HG03175 (cell line): ENCODE measurements around the gene TMPRSS2.
A peak's percentile ranks its signal among the peaks of the same experiment; 100 is the strongest.

ENCODE experiments used
- ATAC-seq: cut with Tn5 transposase; IDR thresholded peaks from one replicate; pipeline ENCODE4 v1.9.1; 2021; ENCODE audit warnings: mild to moderate bottlenecking, moderate library complexity; ENCODE audit not compliant: unreplicated experiment

Gene TMPRSS2

GRCh38 chr21:41482980-41483379 is 25.0 kb downstream of the TMPRSS2 start:
- no peak for ATAC-seq

GRCh38 chr21:41482301-41482700 is 25.7 kb downstream of the TMPRSS2 start:
- no peak for ATAC-seq

GRCh38 chr21:41481191-41481590 is 26.8 kb downstream of the TMPRSS2 start:
- ATAC-seq, result no peak

- no peak for ATAC-seq
These were observed 27.8 kb downstream of the TMPRSS2 start for GRCh38 chr21:41480086-41480690.

- ATAC-seq, result no peak
These were observed 28.3 kb downstream of the TMPRSS2 start for GRCh38 chr21:41479686-41480085.

- no peak for ATAC-seq
These were observed 29.4 kb downstream of the TMPRSS2 start for GRCh38 chr21:41478319-41479177.

GRCh38 chr21:41477641-41478318 is 30.2 kb downstream of the TMPRSS2 start:
- ATAC-seq, result no peak

DNA sequence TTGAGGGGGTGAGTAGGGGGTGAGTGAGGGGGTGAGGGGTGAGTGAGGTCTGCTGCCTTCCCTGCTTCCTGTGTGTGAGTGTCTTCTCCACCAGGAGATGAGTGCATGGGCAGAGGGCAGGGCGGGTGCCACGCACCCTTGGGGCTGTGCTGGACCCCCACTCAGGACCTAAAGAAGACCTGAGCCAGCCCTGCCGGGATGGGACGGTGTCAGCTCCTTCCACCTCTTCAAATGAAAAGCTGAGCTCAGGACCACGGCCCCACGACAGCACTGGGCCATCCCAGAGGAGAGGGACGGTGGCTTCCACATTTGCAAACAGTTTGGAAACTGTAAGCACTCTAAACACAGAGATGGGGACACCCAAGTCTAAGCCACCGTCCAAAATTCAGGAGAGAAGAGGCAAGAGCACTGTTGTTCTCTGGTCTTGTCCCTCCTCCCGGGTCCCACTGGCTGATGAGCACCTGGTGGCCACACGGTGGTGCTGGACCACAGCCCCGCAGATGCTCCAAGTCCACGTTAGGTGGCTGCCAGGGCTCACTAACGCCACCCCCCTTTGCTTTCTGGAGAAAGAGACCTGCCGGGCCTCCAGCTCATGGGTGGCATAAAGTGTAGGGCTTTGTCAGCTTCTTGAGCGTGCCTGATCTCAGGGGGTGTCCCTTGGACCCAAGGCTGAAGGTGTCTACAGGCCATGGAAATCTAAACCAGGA is 32.1 kb downstream of the TMPRSS2 start:
- no peak for ATAC-seq

GRCh38 chr21:41472753-41473548 is 35.0 kb downstream of the TMPRSS2 start:
- no peak for ATAC-seq

GRCh38 chr21:41470054-41470453 is 37.9 kb downstream of the TMPRSS2 start:
- no peak for ATAC-seq

DNA sequence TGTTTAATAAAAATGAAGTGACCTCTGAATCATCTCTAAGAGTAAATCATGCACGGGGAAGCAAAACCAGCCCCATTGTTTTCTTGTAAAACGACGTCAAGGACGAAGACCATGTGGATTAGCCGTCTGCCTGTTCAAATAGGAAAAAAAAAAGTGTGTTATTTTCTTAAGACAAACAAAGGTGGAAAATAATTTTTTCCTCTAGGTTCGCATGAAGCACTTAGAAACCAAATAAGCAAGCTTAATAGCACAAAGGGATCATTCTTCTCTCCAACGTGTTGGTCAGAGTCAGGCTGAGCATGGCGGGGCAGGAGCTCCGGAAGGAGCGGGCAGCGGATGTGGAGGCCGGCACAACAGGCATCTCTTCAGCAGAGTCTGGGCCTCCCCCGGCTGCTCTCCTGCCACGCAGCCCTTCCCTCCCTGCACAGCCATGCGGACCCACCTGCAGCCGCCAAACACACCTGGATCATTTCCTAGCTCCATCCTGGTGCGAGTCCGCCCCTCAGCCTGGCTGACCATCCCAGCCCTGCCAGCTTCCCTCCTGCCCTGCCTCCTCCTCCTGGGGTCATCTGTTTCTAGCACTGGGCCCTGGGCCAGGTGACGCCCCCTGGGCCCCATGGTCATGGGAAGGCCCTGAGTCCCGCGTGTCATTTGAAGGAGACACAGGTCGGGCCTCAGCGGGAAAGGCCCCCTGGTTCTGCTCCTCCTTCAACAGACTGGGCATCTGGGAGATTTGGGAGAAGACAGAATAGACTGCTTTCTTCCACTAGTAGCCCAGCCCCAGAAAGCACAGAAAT is 41.7 kb downstream of the TMPRSS2 start:
- no peak for ATAC-seq

DNA sequence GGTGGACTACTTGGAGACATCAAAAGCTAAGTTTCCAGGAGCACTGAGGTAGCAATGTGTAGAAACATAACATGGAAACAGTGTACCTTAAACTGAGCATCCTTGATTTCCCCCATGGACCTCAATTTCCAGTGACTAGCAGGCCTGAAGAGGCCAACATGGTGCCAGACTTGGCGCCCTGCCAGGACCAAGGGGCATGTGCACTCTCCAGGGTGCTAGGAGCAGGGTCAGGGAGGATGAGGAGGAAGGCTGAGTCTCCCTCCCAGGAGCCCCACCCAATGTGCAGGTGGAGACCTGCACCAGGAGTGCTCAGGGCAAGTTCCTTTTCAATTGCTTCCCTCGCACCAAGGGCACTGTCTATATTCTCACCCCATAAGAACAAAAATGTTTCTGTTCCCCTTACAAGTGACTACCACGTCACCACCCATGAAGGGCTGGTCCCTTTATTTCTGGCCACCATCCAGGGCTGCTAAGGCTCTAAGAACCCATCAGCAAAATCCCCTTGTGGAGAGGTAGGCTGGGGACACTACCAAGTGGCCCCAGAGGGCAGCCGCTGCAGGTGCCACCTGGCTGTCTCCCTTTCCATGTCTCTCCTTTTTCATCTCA is 42.7 kb downstream of the TMPRSS2 start:
- ATAC-seq, result no peak

- ATAC-seq, result peak; percentile 58
These were observed 47.1 kb downstream of the TMPRSS2 start for GRCh38 chr21:41460578-41461527.

DNA sequence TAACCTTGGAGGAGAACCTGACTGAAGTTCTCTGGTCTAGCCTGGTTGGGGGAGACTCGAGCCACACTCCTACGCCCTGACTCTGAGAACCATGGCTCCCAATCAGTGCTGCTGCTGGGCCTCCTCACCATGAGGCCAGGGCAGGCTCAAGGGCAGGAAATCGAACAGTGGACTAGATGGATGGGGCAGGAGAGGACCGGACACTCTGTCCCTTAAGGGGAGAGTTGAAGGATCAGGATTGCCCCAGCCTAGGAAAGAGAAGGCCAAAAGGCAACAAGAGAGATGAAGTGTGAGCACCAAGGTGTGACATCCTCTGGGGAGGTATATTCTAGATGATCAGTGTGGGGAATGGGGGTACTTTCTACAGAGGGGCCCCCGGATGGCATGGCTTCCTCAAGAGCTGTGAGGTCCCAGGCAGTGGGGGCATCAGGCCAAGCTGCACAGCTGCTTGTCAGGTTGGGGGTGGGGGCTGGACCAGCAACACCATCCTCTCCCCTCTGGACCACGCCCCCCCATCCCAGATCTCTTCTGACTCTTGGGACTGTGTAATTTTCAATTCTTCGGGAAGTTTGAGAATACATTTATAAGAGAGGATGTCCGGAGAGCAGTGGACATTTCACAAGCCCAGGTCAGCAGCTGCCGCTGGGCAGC is 47.9 kb downstream of the TMPRSS2 start:
- no peak for ATAC-seq

GRCh38 chr21:41458559-41458958 is 49.4 kb downstream of the TMPRSS2 start:
- no peak for ATAC-seq

DNA sequence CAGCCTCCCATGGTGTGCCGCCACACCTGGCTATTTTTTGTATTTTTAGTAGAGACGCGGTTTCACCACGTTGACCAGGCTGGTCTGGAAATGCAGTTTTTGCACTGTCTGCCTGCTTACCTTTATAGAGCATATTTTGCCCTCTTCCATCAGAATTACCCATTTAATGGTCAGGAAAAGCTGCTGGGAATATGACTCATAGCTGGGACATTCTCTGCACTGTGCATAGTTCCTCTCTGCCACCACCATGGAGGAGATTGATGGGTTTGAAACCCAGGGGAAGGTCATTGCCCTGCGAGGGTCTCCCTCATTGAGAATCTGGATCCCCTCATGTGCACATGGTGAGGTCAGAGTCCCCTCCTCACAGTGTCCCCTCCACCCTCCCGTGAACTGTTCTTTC is 49.8 kb downstream of the TMPRSS2 start:
- no peak for ATAC-seq

GRCh38 chr21:41453761-41454160 is 54.2 kb downstream of the TMPRSS2 start:
- no peak for ATAC-seq

DNA sequence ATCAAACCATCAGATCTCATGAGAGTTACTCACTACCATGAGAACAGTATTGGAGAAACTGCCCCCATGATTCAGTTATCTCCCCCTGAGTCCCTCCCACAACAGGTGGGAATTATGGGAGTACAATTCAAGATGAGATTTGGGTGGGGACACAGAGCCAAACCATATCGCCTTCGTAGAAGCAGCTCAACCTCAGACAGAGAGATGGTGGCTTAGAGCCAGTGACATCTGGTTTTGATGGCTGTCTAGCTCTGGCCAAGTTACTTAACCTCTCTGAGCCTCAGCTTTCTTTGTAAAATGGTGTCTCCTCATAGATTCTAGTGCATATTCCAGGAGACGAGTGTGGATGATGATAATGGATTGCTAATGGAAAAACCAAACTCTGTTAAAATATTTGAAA is 54.8 kb downstream of the TMPRSS2 start:
- no peak for ATAC-seq
